HUDEP-2 (cell line): Measurements from ENCODE around the gene PTCH1.

Source experiments
- DNase-seq, 76 experiments: peaks; one replicate each; lab custom pipeline; 2025; ENCODE audit not compliant: unreplicated experiment in 76 of 76; lab: John Stamatoyannopoulos, UW

PTCH1 gene

GRCh38 chr9:95513711-95514110 lies 3.1 kb downstream of the PTCH1 start:
- DNase-seq = no peak

- DNase-seq = peak in 33 of 76 experiments; percentile 6 to 53 (median 26)
These were observed 4.1 kb downstream of the PTCH1 start for GRCh38 chr9:95512709-95513095.

- DNase-seq = peak in 55 of 76 experiments; percentile 13 to 63 (median 35)
These were observed 4.6 kb downstream of the PTCH1 start for GRCh38 chr9:95511952-95512708.

GRCh38 chr9:95511616-95511931 lies 5.2 kb downstream of the PTCH1 start:
- no peak for DNase-seq

- peak in 74 of 76 experiments; percentile 24 to 94 (median 78) for DNase-seq
These were observed 5.8 kb downstream of the PTCH1 start for GRCh38 chr9:95510709-95511615.

GRCh38 chr9:95509851-95510708 lies 6.7 kb downstream of the PTCH1 start:
- peak in 4 of 76 experiments; percentile 2 to 43 (median 10) for DNase-seq

- DNase-seq = peak in 71 of 76 experiments; percentile 18 to 78 (median 55)
These were observed 7.6 kb downstream of the PTCH1 start for GRCh38 chr9:95508968-95509850.

GRCh38 chr9:95508242-95508967 lies 8.4 kb downstream of the PTCH1 start:
- DNase-seq = peak in 3 of 76 experiments; percentile 7 to 26 (median 8)

- DNase-seq = peak in 47 of 76 experiments; percentile 13 to 72 (median 38)
These were observed 9.1 kb downstream of the PTCH1 start for GRCh38 chr9:95507464-95508241.

GRCh38 chr9:95506678-95507463 lies 9.9 kb downstream of the PTCH1 start:
- DNase-seq = peak in 26 of 76 experiments; percentile 7 to 65 (median 34)

GRCh38 chr9:95506428-95506677 lies 10.4 kb downstream of the PTCH1 start:
- DNase-seq = peak in 31 of 76 experiments; percentile 6 to 60 (median 32)

- peak in 61 of 76 experiments; percentile 14 to 78 (median 51) for DNase-seq
These were observed 10.9 kb downstream of the PTCH1 start for GRCh38 chr9:95505717-95506427.

- no peak for DNase-seq
These were observed 11.6 kb downstream of the PTCH1 start for GRCh38 chr9:95505072-95505716.

- DNase-seq = no peak
These were observed 12.5 kb downstream of the PTCH1 start for GRCh38 chr9:95504053-95504963.

GRCh38 chr9:95503369-95503768 lies 13.4 kb downstream of the PTCH1 start:
- no peak for DNase-seq

GRCh38 chr9:95502248-95502647 lies 14.5 kb downstream of the PTCH1 start:
- DNase-seq = no peak
